ENCODE results near the gene RPL39.
"Not testable (repeated sequence)": the region's sequence is repeated elsewhere in the genome, so short reads cannot be mapped to it uniquely, and the experiment has no call there.

The RPL39 gene

GRCh38 chrX:119753001-119753400, 38.4 kb downstream of the RPL39 start:
- Histone ChIP-seq H3K9me3 (no peaks in the 10 kb centered on the region), H3K4me3 (ENCODE audit: low read depth, low read length) (no peak overlapping the region), H3K4me1 (no peaks in the 10 kb centered on the region), H3K27me3 (no peaks in the 10 kb centered on the region), H3K36me3 (no peaks in the 10 kb centered on the region)
- no peak for TF ChIP-seq CTCF (IDR thresholded peaks at IDR 0.05; ENCODE audit: low read depth, low read length)
- no peak for DNase-seq

- not testable (repeated sequence) for H3K27me3 ChIP-seq; H3K36me3 ChIP-seq; H3K9me3 ChIP-seq; H3K4me3 ChIP-seq (ENCODE audit: low read depth, low read length); DNase-seq; H3K4me1 ChIP-seq
These were observed 40.7 kb downstream of the RPL39 start for GRCh38 chrX:119750751-119751150.

DNA sequence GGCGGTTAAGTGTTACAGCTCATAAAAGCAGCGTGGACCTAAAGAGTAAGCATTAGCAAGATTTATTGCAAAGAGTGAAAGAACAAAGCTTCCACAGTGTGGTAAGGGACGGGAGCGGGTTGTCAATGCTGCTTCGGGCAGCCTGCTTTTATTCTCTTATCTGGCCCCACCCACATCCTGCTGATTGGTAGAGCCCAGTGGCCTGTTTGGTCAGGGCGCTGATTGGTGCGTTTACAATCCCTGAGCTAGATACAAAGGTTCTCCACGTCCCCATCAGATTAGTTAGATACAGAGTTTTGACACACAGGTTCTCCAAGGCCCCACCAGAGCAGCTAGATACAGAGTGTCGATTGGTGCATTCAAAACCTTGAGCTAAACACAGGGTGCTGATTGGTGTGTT, 41.3 kb downstream of the RPL39 start:
- DNase-seq; H3K27me3 ChIP-seq; H3K4me1 ChIP-seq; H3K4me3 ChIP-seq (ENCODE audit: low read depth, low read length); H3K9me3 ChIP-seq; H3K36me3 ChIP-seq: not testable (repeated sequence)

DNA sequence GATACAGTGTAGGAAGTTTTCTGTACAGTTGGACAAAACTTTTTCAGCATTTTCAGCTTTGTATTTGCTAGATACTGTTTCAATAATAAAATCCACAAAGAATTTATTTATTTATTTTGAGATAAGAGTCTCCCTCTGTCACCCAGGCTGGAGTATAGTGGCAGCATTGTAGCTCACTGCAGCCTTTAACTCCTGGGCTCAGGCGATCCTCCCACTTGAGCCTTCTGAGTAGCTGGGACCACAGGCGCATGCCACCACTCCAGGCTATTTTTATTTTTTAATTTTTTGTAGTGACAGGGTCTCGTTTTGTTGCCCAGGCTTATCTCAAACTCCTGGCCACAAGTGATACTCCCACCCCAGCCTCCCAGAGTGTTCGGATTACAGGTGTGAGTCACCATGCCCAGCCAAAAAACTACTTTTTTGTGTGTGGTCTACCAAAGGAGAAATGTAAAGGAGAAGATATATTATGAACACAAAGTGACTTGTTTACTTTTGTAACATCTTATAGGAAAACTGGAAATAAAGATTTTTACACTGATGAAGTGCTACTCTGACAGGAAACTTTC, 46.1 kb downstream of the RPL39 start:
- Histone ChIP-seq H3K27me3 (no peaks in the 10 kb centered on the region), H3K4me1 (no peaks in the 10 kb centered on the region), H3K4me3 (ENCODE audit: low read depth, low read length) (no peak overlapping the region), H3K9me3 (no peaks in the 10 kb centered on the region), H3K36me3 (no peaks in the 10 kb centered on the region)
- DNase-seq: no peak
- TF ChIP-seq CTCF (IDR thresholded peaks at IDR 0.05; ENCODE audit: low read depth, low read length): no peak

DNA sequence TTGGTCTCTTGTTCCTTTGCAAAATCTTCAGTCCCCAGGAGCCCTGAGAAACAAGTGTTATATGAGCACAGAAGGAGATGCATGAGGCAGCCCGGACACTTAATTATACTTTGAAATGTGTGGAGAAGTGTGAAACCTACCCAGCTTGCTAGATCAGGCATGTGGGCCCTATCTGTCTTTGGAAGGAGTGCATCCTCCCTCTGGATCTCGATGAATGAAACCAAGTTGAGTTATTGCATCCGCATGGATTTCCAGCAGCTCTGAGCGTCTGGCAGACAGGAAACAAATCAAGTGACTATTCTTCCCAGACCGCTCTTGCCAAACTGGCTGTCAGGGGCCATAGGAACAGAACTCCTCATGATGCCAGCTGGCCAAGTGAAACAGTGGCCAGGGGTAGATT, 52.7 kb downstream of the RPL39 start:
- no peak overlapping the region for H3K4me3 ChIP-seq (ENCODE audit: low read depth, low read length)
- H3K36me3 ChIP-seq: no peaks in the 10 kb centered on the region
- peaks cover 16% of the 10 kb centered on the region for H3K4me1 ChIP-seq
- H3K27me3 ChIP-seq: no peaks in the 10 kb centered on the region
- TF ChIP-seq CTCF (IDR thresholded peaks at IDR 0.05; ENCODE audit: low read depth, low read length): no peak
- no peak for DNase-seq
- H3K9me3 ChIP-seq: no peaks in the 10 kb centered on the region

Measured in BE2C (cell line).